B cell (primary cell): ENCODE measurements around the gene COL26A1. TPM values are rescaled to one million over a fixed set of nuclear protein-coding genes. Genes with fewer than 3 reads are reported as not detected.

Experiments used
- ATAC-seq: fragments of 200-7000 bp; cut with Tn5 transposase; one replicate; pipeline ENCODE4 v1.10.0; 2021; ENCODE audit warnings: low read depth, mild to moderate bottlenecking, moderate number of reproducible peaks, moderate library complexity
- CTCF ChIA-PET: fragments of 350-600 bp; sonication (Branson Sonifier 250); formaldehyde crosslinking; loops from one replicate; lab custom pipeline; 2021; ENCODE audit warnings: antibody characterized with exemption, inconsistent platforms; lab: Charles Lee
- POLR2A ChIA-PET: fragments of 350-600 bp; sonication (Branson Sonifier 250); formaldehyde crosslinking; loops from one replicate; lab custom pipeline; 2021; ENCODE audit warnings: antibody characterized with exemption; lab: Charles Lee
- DNase-seq: peaks from one replicate; pipeline ENCODE4 v3.0.0; 2013
- H2AFZ ChIP-seq: 2 replicates; pipeline ENCODE4 v1.6.1; 2012; ENCODE audit warnings: mild to moderate bottlenecking, low read depth, low read length; ENCODE audit not compliant: insufficient read depth, poor library complexity, severe bottlenecking
- H3K27ac ChIP-seq, 2 donors: 1 replicate in 1 of 2; 2 replicates in 1 of 2; pipeline ENCODE4 v1.5.1; 2012 to 2013; ENCODE audit warnings: low read length in 2 of 2, mild to moderate bottlenecking in 2 of 2, moderate library complexity in 1 of 2
- H3K27me3 ChIP-seq, 4 experiments: fragments of 200-600 bp in 1 of 4; sonication (generic) in 1 of 4; replicated peaks in 1 of 4; 1 replicate in 2 of 4; 2 replicates in 2 of 4; pipeline versions ENCODE4 v1.6.1 to v1.7.0; 2013 to 2016; ENCODE audit warnings: low read length in 3 of 4, mild to moderate bottlenecking in 2 of 4, mixed read lengths in 1 of 4, moderate library complexity in 1 of 4; ENCODE audit not compliant: insufficient read depth in 4 of 4, control insufficient read depth in 3 of 4; ENCODE audit errors: control extremely low read depth in 1 of 4
- H3K36me3 ChIP-seq, 2 experiments: replicated peaks in 1 of 2; 1 replicate in 1 of 2; 2 replicates in 1 of 2; pipeline versions ENCODE4 v1.6.1 to v1.7.1; 2013; ENCODE audit warnings: low read length in 1 of 2; ENCODE audit not compliant: insufficient read depth in 2 of 2, control insufficient read depth in 1 of 2; ENCODE audit errors: control extremely low read depth in 1 of 2, extremely low read depth in 1 of 2
- H3K4me1 ChIP-seq, 2 donors: fragments of 200-600 bp in 1 of 2; sonication (generic) in 1 of 2; 1 replicate in 1 of 2; 2 replicates in 1 of 2; pipeline versions ENCODE4 v1.5.1 to v1.6.1; 2013 to 2017; ENCODE audit warnings: low read length in 2 of 2; ENCODE audit not compliant: control insufficient read depth in 2 of 2, insufficient read depth in 2 of 2
- H3K4me2 ChIP-seq: replicated peaks from 2 replicates; pipeline ENCODE3; 2012; ENCODE audit warnings: mild to moderate bottlenecking, low read depth, low read length; ENCODE audit not compliant: poor library complexity, severe bottlenecking
- H3K4me3 ChIP-seq, 5 experiments: fragments of 200-600 bp in 1 of 5; sonication (generic) in 1 of 5; 1 replicate in 3 of 5; 2 replicates in 2 of 5; pipeline versions ENCODE4 v1.5.1 to v1.7.0; 2011 to 2016; ENCODE audit warnings: low read length in 4 of 5, mild to moderate bottlenecking in 4 of 5, low read depth in 2 of 5, control low read depth in 1 of 5, moderate library complexity in 1 of 5; ENCODE audit not compliant: insufficient read depth in 1 of 5; ENCODE audit errors: control extremely low read depth in 1 of 5, extremely low read depth in 1 of 5
- H3K79me2 ChIP-seq: fragments of 200-600 bp; sonication (generic); one replicate; pipeline ENCODE4 v1.6.0; 2016; ENCODE audit warnings: low read length; ENCODE audit not compliant: control insufficient read depth, insufficient read depth
- H3K9ac ChIP-seq: fragments of 200-600 bp; sonication (generic); 2 replicates; pipeline ENCODE4 v1.6.1; 2017; ENCODE audit warnings: mild to moderate bottlenecking, low read length, moderate library complexity
- H3K9me3 ChIP-seq, 3 donors: one replicate each; pipeline versions ENCODE4 v1.6.1 to v1.7.1; 2013; ENCODE audit warnings: low read length in 2 of 3; ENCODE audit not compliant: control insufficient read depth in 2 of 3, insufficient read depth in 1 of 3; ENCODE audit errors: control extremely low read depth in 1 of 3
- H4K20me1 ChIP-seq: 2 replicates; pipeline ENCODE4 v1.6.0; 2012; ENCODE audit warnings: mild to moderate bottlenecking, low read length; ENCODE audit not compliant: insufficient read depth, control insufficient read depth, poor library complexity, severe bottlenecking
- H3K27ac Mint-ChIP-seq: one replicate; pipeline ENCODE4 v1.8.0; 2021; ENCODE audit warnings: mixed read lengths
- H3K27me3 Mint-ChIP-seq: one replicate; pipeline ENCODE4 v1.8.0; 2021; ENCODE audit warnings: mixed read lengths
- H3K4me1 Mint-ChIP-seq: one replicate; pipeline ENCODE4 v1.8.0; 2021; ENCODE audit warnings: mixed read lengths
- H3K4me3 Mint-ChIP-seq: one replicate; pipeline ENCODE4 v1.8.0; 2021; ENCODE audit warnings: mixed read lengths
- H3K9me3 Mint-ChIP-seq: one replicate; pipeline ENCODE4 v1.8.0; 2022; ENCODE audit warnings: mixed read lengths; ENCODE audit not compliant: insufficient read depth
- CTCF ChIP-seq: fragments of 200-600 bp; IDR thresholded peaks from one replicate; pipeline ENCODE4 v1.8.0; 2022; ENCODE audit warnings: antibody characterized with exemption, mild to moderate bottlenecking
- EZH2 ChIP-seq: IDR thresholded peaks from 2 replicates; pipeline ENCODE4 v1.6.1; 2012; ENCODE audit warnings: borderline replicate concordance, low read depth, mild to moderate bottlenecking, moderate library complexity, low read length; ENCODE audit not compliant: insufficient read depth, poor library complexity, severe bottlenecking
- WGBS: methylation state at CpG from one replicate; pipeline ENCODE4 v1.1.5; 2013; ENCODE audit warnings: missing lambda C conversion rate; ENCODE audit not compliant: insufficient coverage; 5-methylcytosine and 5-hydroxymethylcytosine counted together
- intact Hi-C: fragments of 100-400 bp; cut with micrococcal nuclease; formaldehyde crosslinking; loops from one replicate; pipeline ENCODE4 v1.10.0; 2022
- polyA plus RNA-seq: library from polyadenylated mRNA; depleted of rRNA; stranded (reverse); fragments of >200 nt; gene quantifications from 2 replicates; pipeline ENCODE4 v1.2.3, GENCODE V29; 2012
- total RNA-seq, 2 donors: library from RNA; stranded (reverse); fragments of 120-200 nt in 1 of 2; gene quantifications; 1 replicate in 1 of 2; 2 replicates in 1 of 2; pipeline versions ENCODE4 v1.2.3 to v1.2.4, GENCODE V29; 2013 to 2022

The COL26A1 gene
- total and polyA plus RNA-seq, 2 donors (not counting 1 experiment from before 2014, with no cell fraction given): not detected

GRCh38 chr7:101426303-101427011, 63.8 kb downstream of the COL26A1 start:
- Histone ChIP-seq H4K20me1 (no peaks in the 10 kb centered on the region), H3K4me2 (no peak overlapping the region), H3K36me3 (no peaks in the 10 kb centered on the region), H3K79me2 (no peaks in the 10 kb centered on the region), H3K27me3 (peaks cover 0 to 6% (median under 1%) of the 10 kb centered on the region in 4 experiments), H3K4me3 (no peak overlapping the region), H3K9ac (no peak overlapping the region), H3K4me1 (peaks cover 17 to 22% of the 10 kb centered on the region in 2 donors), H3K27ac (no peak overlapping the region), H3K9me3 (peaks cover 0 to 8% (median 0%) of the 10 kb centered on the region in 3 donors), H2AFZ (no peak overlapping the region)
- ChIA-PET CTCF (interaction anchor here (1.3 kb wide), 1 partner anchor 14 kb away, joined by 4 read pairs; no protein-coding TSS in a partner anchor), POLR2A (no interaction called here)
- intact Hi-C loops: no loop called here
- H3K4me1 Mint-ChIP-seq: peaks cover 19% of the 10 kb centered on the region
- H3K9me3 Mint-ChIP-seq: no peaks in the 10 kb centered on the region
- H3K27me3 Mint-ChIP-seq: peaks cover 9% of the 10 kb centered on the region
- no peak overlapping the region for H3K4me3 Mint-ChIP-seq
- H3K27ac Mint-ChIP-seq: no peak overlapping the region
- DNase-seq: no peak
- 87% methylated on average over 7 of the region's 10 CpGs for WGBS
- TF ChIP-seq EZH2: no peak
- no peak for TF ChIP-seq CTCF
- ATAC-seq: no peak
